Ovary (tissue), 9 donors: Measurements from ENCODE around the gene CCT4. TPM values are rescaled to one million over a fixed set of nuclear protein-coding genes. Genes with fewer than 3 reads are reported as not detected.
"Not testable (repeated sequence)": the region's sequence is repeated elsewhere in the genome, so short reads cannot be mapped to it uniquely, and the experiment has no call there.

Experiments used
- DNase-seq, 5 donors: peaks; one replicate each; pipeline ENCODE4 v3.0.0-alpha.2; 2019 to 2020
- H3K27ac ChIP-seq, 2 donors: fragments of 200-600 bp; one replicate each; pipeline versions ENCODE4 v1.5.1 to v1.8.0; 2019 to 2022
- H3K27me3 ChIP-seq: fragments of 200-600 bp; one replicate; pipeline ENCODE4 v1.8.0; 2022
- H3K36me3 ChIP-seq: fragments of 200-600 bp; sonication (generic); one replicate; pipeline ENCODE4 v1.5.1; 2019
- H3K4me1 ChIP-seq: one replicate; pipeline ENCODE4 v1.8.1; 2013; ENCODE audit warnings: mild to moderate bottlenecking, moderate library complexity; ENCODE audit not compliant: insufficient read depth
- H3K4me3 ChIP-seq: fragments of 200-600 bp; sonication (generic); one replicate; pipeline ENCODE4 v1.5.1; 2017
- H3K9me3 ChIP-seq, 2 donors: fragments of 200-600 bp in 1 of 2; sonication (generic) in 1 of 2; one replicate each; pipeline versions ENCODE4 v1.5.1 to v1.8.1; 2013 to 2019; ENCODE audit warnings: mild to moderate bottlenecking in 1 of 2, moderate library complexity in 1 of 2
- EP300 ChIP-seq: sonication (generic); formaldehyde crosslinking; IDR thresholded peaks from one replicate; pipeline ENCODE4 v1.6.1; 2017; ENCODE audit warnings: antibody characterized with exemption
- POLR2A ChIP-seq: fragments of 450-650 bp; IDR thresholded peaks from one replicate; pipeline ENCODE4 v1.6.1; 2017; ENCODE audit warnings: antibody characterized with exemption, mild to moderate bottlenecking, moderate library complexity
- WGBS, 3 donors: extraction: QIAGEN DNeasy Blood & Tissue Kit in 1 of 3; methylation state at CpG; one replicate each; pipeline versions ENCODE4 v1.1.5 to v1.1.7; 2013 to 2017; 5-methylcytosine and 5-hydroxymethylcytosine counted together
- intact Hi-C, 4 donors: fragments of 100-400 bp; cut with DNase I; formaldehyde crosslinking; loops; one replicate each; pipeline versions ENCODE4 v1.11.0 to v1.15.1; 2022 to 2023
- polyA plus RNA-seq, 2 donors: library from polyadenylated mRNA; stranded (reverse); fragments of 200-250 nt in 1 of 2; fragments of 350-450 nt in 1 of 2; fragmentation: Illumina TruSeq in 1 of 2; extraction: RNeasy Lipid Tissue Mini Kit (QIAGEN cat#74804) in 1 of 2; gene quantifications; one replicate each; pipeline ENCODE4 v1.2.3, GENCODE V29; 2013 to 2014
- total RNA-seq, 7 donors: library from RNA; depleted of rRNA in 2 of 7; stranded (reverse); fragments of >200 nt in 2 of 7; fragmentation: NEBNext Ultra II Directional in 3 of 7; extraction: Animal tissue kit (Norgen Biotek cat#: 25700) in 3 of 7; gene quantifications; one replicate each; pipeline versions ENCODE4 v1.1.0 to v1.2.4, GENCODE V29; 2016 to 2023
- TF ChIP-seq, protein P1 (sequence below), 3 donors: fragments of 450-650 bp in 2 of 3; fragments of 200-600 bp in 1 of 3; IDR thresholded peaks; one replicate each; pipeline versions ENCODE4 v1.5.1 to v1.8.0; 2016 to 2022; ENCODE audit warnings: antibody characterized with exemption in 3 of 3, mild to moderate bottlenecking in 1 of 3
- donor health status: DM: no; HTN: no; CAD: no; lungs with moderate emphysema.
- donor health status: DM: no; HTN: no; CAD: no.
- donor health status: Bipolar disorder and iron deficiency.
- donor health status: DM: yes; HTN: yes; CAD: no.
- donor health status: DM: no; HTN: no; CAD: no.
- donor health status: DM: yes; HTN: yes; CAD: no.

Gene CCT4
- total and polyA plus RNA-seq, 9 donors = 99.7 to 200 (median 144) TPM

DNA sequence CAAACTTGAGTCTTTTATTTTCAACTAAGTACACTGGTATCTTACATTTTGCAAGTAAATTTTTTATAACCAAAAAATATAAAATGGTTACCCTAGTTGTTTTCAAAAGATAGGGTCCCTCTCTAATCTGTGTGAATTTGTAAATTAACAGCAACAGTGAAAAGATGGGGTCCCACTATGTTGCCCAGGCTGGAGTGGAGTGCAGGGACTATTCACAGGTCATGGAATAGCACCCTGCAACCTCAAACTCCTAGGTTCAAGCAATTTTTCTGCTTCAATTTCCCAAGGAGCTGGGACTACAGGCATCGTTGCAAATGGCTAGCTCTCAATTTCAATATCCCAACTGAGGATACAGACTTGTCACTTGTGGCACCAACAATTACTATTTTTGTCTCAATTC lies 12.1 kb downstream of the CCT4 start:
- H3K27me3 ChIP-seq = no peaks in the 10 kb centered on the region
- no peak overlapping the region for H3K4me3 ChIP-seq
- WGBS, 3 donors = 77 to 89% (median 84%) methylated on average over 1 of the region's 1 CpG
- H3K4me1 ChIP-seq = no peaks in the 10 kb centered on the region
- no peaks in the 10 kb centered on the region for H3K9me3 ChIP-seq
- no peak for DNase-seq
- no peak overlapping the region for H3K27ac ChIP-seq
- intact Hi-C loops = no loop called here
- TF ChIP-seq POLR2A (no peak), EP300 (no peak)
- TF ChIP-seq, protein P1, sequence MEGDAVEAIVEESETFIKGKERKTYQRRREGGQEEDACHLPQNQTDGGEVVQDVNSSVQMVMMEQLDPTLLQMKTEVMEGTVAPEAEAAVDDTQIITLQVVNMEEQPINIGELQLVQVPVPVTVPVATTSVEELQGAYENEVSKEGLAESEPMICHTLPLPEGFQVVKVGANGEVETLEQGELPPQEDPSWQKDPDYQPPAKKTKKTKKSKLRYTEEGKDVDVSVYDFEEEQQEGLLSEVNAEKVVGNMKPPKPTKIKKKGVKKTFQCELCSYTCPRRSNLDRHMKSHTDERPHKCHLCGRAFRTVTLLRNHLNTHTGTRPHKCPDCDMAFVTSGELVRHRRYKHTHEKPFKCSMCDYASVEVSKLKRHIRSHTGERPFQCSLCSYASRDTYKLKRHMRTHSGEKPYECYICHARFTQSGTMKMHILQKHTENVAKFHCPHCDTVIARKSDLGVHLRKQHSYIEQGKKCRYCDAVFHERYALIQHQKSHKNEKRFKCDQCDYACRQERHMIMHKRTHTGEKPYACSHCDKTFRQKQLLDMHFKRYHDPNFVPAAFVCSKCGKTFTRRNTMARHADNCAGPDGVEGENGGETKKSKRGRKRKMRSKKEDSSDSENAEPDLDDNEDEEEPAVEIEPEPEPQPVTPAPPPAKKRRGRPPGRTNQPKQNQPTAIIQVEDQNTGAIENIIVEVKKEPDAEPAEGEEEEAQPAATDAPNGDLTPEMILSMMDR (IDR thresholded peaks at IDR 0.05) = no peak
- H3K36me3 ChIP-seq = no peaks in the 10 kb centered on the region

DNA sequence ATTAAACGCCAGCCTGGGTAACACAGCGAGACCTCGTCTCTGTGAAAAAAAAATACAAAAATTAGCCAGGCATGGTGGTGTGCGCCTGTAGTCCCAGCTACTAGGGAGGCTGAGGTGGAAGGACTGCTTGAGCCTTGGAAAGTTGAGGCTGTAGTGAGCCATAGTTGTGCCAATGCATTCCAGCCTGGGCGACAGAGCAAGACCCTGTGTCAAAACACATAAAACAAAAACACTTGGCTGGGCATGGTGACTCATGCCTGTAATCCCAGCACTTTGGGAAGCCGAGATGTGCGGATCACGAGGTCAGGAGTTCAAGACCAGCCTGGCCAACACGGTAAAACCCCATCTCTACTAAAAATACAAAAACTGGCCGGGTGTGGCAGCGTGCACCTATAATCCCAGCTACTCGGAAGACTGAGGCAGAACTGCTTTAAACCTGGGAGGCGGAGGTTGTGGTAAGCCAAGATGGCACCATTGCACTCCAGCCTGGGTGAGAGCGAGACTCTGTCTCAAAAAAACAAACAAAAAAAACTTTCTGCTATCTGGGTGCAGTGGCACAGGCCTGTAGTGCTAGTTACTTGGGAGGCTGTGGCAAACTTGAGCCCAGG lies 21.9 kb downstream of the CCT4 start:
- DNase-seq, H3K27ac ChIP-seq, H3K27me3 ChIP-seq, H3K4me3 ChIP-seq, H3K9me3 ChIP-seq, H3K36me3 ChIP-seq, intact Hi-C loops, H3K4me1 ChIP-seq: not testable (repeated sequence)
- 95 to 97% (median 96%) methylated on average over 14 of the region's 14 CpGs for WGBS, 3 donors

DNA sequence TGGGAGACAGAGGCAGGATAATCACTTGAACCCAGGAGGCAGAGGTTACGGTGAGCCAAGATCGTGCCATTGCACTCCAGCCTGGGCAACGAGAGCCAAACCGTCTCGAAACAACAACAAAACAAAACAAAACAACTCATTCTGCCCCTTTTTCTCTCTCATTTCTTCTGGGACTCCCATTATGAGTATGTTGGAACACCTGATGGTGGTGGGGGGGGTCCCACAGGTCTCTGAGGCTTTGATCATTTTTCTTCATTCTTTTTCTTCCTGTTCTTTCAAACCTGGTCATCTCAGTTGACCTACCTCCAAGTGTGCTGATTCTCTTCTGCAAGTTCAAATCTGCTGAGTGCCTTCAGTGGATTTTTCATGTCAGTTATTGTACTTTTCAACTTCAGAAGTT lies 26.4 kb downstream of the CCT4 start:
- Histone ChIP-seq H3K4me1 (no peaks in the 10 kb centered on the region), H3K9me3 (no peaks in the 10 kb centered on the region), H3K27ac (no peak overlapping the region), H3K4me3 (no peak overlapping the region), H3K36me3 (no peaks in the 10 kb centered on the region), H3K27me3 (no peaks in the 10 kb centered on the region)
- WGBS, 3 donors = 95 to 97% (median 96%) methylated on average over 5 of the region's 5 CpGs
- TF ChIP-seq POLR2A = no peak
- TF ChIP-seq EP300 = no peak
- TF ChIP-seq, protein P1 (IDR thresholded peaks at IDR 0.05) = no peak
- no peak for DNase-seq
- intact Hi-C loops = no loop called here

DNA sequence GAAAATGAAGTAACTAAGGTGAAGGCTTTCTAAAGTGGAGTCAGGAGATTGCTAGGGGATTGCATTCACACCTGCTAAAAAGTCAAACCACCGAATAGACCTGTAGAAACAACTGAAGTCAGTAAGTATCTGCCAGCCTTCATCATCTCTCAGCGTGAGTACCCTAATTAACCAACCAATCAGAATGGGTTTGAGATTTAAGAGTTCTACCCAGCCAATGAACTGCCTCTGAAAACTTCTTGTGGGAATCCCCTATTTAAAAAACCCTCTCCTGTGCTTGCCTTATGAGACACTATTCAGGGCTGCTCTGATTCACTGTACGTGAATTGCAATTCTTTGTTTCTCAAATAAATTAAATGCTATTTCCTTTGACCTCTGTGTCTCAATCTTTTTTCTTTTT lies 31.2 kb downstream of the CCT4 start:
- Histone ChIP-seq H3K4me3 (no peak overlapping the region), H3K27ac (no peak overlapping the region), H3K36me3 (no peaks in the 10 kb centered on the region), H3K27me3 (no peaks in the 10 kb centered on the region), H3K9me3 (no peaks in the 10 kb centered on the region), H3K4me1 (no peaks in the 10 kb centered on the region)
- TF ChIP-seq, protein P1 (IDR thresholded peaks at IDR 0.05) = no peak
- TF ChIP-seq POLR2A (no peak), EP300 (no peak)
- WGBS, 3 donors = 76 to 81% (median 79%) methylated on average over 3 of the region's 3 CpGs
- DNase-seq = no peak
- intact Hi-C loops = no loop called here

DNA sequence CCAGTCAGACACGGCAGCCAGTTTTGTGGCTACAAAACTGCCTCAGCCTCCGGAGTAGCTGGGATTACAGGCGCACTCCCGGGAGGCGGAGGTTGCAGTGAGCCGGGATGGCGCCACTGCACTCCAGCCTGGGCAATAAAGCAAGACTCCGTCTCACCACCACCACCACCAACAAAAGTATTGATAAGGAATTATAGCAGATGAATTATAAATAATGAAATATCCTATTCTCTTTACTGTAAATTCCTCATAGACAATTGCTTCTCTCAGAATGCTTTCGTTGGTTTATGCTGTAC lies 33.2 kb downstream of the CCT4 start:
- WGBS, 3 donors = 20 to 23% (median 21%) methylated on average over 9 of the region's 9 CpGs
- Histone ChIP-seq H3K9me3 (no peaks in the 10 kb centered on the region), H3K27ac (peak overlapping the region in 1 of 2 donors; percentile 89), H3K4me3 (peak overlapping the region; percentile 82), H3K4me1 (no peaks in the 10 kb centered on the region), H3K27me3 (no peaks in the 10 kb centered on the region), H3K36me3 (no peaks in the 10 kb centered on the region)
- DNase-seq = peak in 3 of 5 donors; percentile 12 to 48 (median 39)
- intact Hi-C loops = no loop called here
- TF ChIP-seq, protein P1 (IDR thresholded peaks at IDR 0.05) = no peak
- TF ChIP-seq EP300 (no peak), POLR2A (no peak)
